Spleen (tissue), 7 donors: Measurements from ENCODE around the gene POU2F1.

Experiments
- CTCF ChIP-seq, 11 experiments: fragments of 200-600 bp in 7 of 11; fragments of 450-650 bp in 4 of 11; sonication (generic) in 4 of 11; IDR thresholded peaks in 8 of 11; conservative IDR thresholded peaks in 3 of 11; 1 replicate in 7 of 11; 2 replicates in 4 of 11; pipeline versions ENCODE4 v1.4.0 to v1.8.0; 2016 to 2021; ENCODE audit warnings: antibody characterized with exemption in 11 of 11, inconsistent platforms in 4 of 11, mild to moderate bottlenecking in 1 of 11
- POLR2AphosphoS5 ChIP-seq, 3 donors: sonication (generic); formaldehyde crosslinking; IDR thresholded peaks; one replicate each; pipeline ENCODE4 v1.5.1; 2017; ENCODE audit warnings: antibody characterized with exemption in 3 of 3
- donor health status: DM: no; HTN: no; CAD: no; lungs with moderate emphysema.
- donor health status: DM: no; HTN: no; CAD: no.
- donor health status: DM: no; HTN: no; CAD: no.

DNA sequence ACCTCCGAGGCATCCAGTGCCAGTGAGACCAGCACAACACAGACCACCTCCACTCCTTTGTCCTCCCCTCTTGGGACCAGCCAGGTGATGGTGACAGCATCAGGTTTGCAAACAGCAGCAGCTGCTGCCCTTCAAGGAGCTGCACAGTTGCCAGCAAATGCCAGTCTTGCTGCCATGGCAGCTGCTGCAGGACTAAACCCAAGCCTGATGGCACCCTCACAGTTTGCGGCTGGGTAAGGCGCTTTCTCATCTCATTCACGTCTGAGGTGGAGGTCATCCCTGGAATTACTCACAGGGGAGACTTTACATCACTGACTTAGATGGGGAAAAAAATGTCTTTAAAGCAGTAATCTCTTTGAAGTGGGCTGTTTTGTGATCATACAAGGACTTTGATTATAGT, 191.4 kb downstream of the POU2F1 start:
- no peak for TF ChIP-seq POLR2AphosphoS5 (IDR thresholded peaks at IDR 0.05)
- no peak for TF ChIP-seq CTCF (IDR thresholded peaks at IDR 0.05 in 8 of 11, conservative IDR thresholded peaks at IDR 0.05 in 3 of 11)
